HepG2 (cell line): ENCODE measurements around the gene TFPI. TPM values are rescaled to one million over a fixed set of nuclear protein-coding genes. Genes with fewer than 3 reads are reported as not detected.
A peak's percentile ranks its signal among the peaks of the same experiment; 100 is the strongest.

Experiments
- ATAC-seq: fragments of 200-7000 bp; cut with Tn5 transposase; 3 replicates; pipeline ENCODE4 v1.9.1; 2020; ENCODE audit warnings: mild to moderate bottlenecking, moderate library complexity
- BruUV-seq: library from RNA; stranded (reverse); fragments of 400-500 nt; replicated peaks from 2 replicates; lab custom pipeline; 2021; lab: Mats Ljungman, UMichigan
- CTCF ChIA-PET: fragments of 300-600 bp; formaldehyde crosslinking; extraction: SDS; loops from one replicate; lab custom pipeline; 2021; ENCODE audit warnings: low total read pairs, inconsistent platforms, low intra/inter-chr PET ratio; lab: Yijun Ruan, JAX
- POLR2A ChIA-PET: fragments of 350-600 bp; sonication (Branson Sonifier 250); formaldehyde crosslinking; loops from one replicate; lab custom pipeline; 2020; ENCODE audit warnings: antibody characterized with exemption, inconsistent platforms; lab: Yijun Ruan, JAX
- DNase-seq: peaks from one replicate; pipeline ENCODE4 v3.0.0-alpha.2; 2015; ENCODE audit warnings: low spot score
- FAIRE-seq: peaks from 3 replicates; lab custom pipeline; 2011; peaks lifted over from hg19 to GRCh38; lab: Jason Lieb, UNC
- H2AFZ ChIP-seq: one replicate; pipeline ENCODE4 v1.6.1; 2011; ENCODE audit warnings: low read length, inconsistent platforms
- H3K27ac ChIP-seq: fragments of 300-600 bp; 3 replicates; pipeline ENCODE4 v1.8.0; 2011; ENCODE audit warnings: mixed run types, mild to moderate bottlenecking, mixed read lengths, low read length, inconsistent platforms; ENCODE audit not compliant: insufficient read depth; ENCODE audit errors: extremely low read length
- H3K27me3 ChIP-seq, 2 experiments: fragments of 200-600 bp in 1 of 2; 2 replicates in 1 of 2; 3 replicates in 1 of 2; pipeline versions ENCODE4 v1.6.0 to v1.8.0; 2011; ENCODE audit warnings: low read length in 2 of 2, mild to moderate bottlenecking in 2 of 2, moderate library complexity in 2 of 2, inconsistent platforms in 1 of 2; ENCODE audit not compliant: insufficient read depth in 2 of 2, control insufficient read depth in 1 of 2
- H3K36me3 ChIP-seq, 2 experiments: fragments of 200-600 bp in 1 of 2; replicated peaks in 1 of 2; 2 replicates in 1 of 2; 3 replicates in 1 of 2; pipeline versions ENCODE4 v1.5.1 to v1.8.0; 2011; ENCODE audit warnings: low read length in 2 of 2, inconsistent platforms in 1 of 2; ENCODE audit not compliant: insufficient read depth in 2 of 2, control insufficient read depth in 1 of 2
- H3K4me1 ChIP-seq: 2 replicates; pipeline ENCODE4 v1.5.1; 2012; ENCODE audit warnings: low read length, inconsistent platforms; ENCODE audit not compliant: insufficient read depth
- H3K4me2 ChIP-seq: 2 replicates; pipeline ENCODE4 v1.6.0; 2011; ENCODE audit warnings: low read depth, low read length, inconsistent platforms
- H3K4me3 ChIP-seq, 3 experiments: fragments of 200-600 bp in 1 of 3; sonication (generic), shearing (Covaris generic) in 1 of 3; replicated peaks in 1 of 3; 2 replicates each; pipeline ENCODE4 v1.5.1; 2011 to 2016; ENCODE audit warnings: low read length in 3 of 3, inconsistent platforms in 2 of 3, low read depth in 2 of 3, mild to moderate bottlenecking in 2 of 3, control low read depth in 1 of 3, mixed read lengths in 1 of 3; ENCODE audit not compliant: insufficient read depth in 1 of 3
- H3K79me2 ChIP-seq: one replicate; pipeline ENCODE4 v1.6.1; 2011; ENCODE audit warnings: low read length, inconsistent platforms; ENCODE audit not compliant: insufficient read depth
- H3K9ac ChIP-seq: 2 replicates; pipeline ENCODE4 v1.6.0; 2011; ENCODE audit warnings: mild to moderate bottlenecking, low read depth, low read length, inconsistent platforms; ENCODE audit not compliant: insufficient read depth
- H3K9me3 ChIP-seq: 2 replicates; pipeline ENCODE4 v1.5.1; 2012; ENCODE audit warnings: mild to moderate bottlenecking, low read length
- H4K20me1 ChIP-seq: 2 replicates; pipeline ENCODE4 v1.6.0; 2011; ENCODE audit warnings: inconsistent platforms, mild to moderate bottlenecking, low read length, moderate library complexity; ENCODE audit not compliant: insufficient read depth
- ATF7 ChIP-seq, 2 experiments: fragments of 450-650 bp in 1 of 2; sonication (generic) in 1 of 2; formaldehyde crosslinking in 1 of 2; IDR thresholded peaks; 2 replicates each; pipeline versions ENCODE4 v1.4.0 to v1.6.1; 2016 to 2020; ENCODE audit warnings: antibody characterized with exemption in 1 of 2, mild to moderate bottlenecking in 1 of 2, missing genetic modification reagents in 1 of 2
- FOXC1 ChIP-seq: sonication (generic); formaldehyde crosslinking; IDR thresholded peaks from 2 replicates; pipeline ENCODE4 v1.8.0; 2022; ENCODE audit warnings: mild to moderate bottlenecking, missing genetic modification reagents, borderline replicate concordance
- RBM22 ChIP-seq: fragments of 200-400 bp; formaldehyde crosslinking; optimal IDR thresholded peaks from 2 replicates; pipeline ENCODE3; 2017; ENCODE audit warnings: mild to moderate bottlenecking, low read length, moderate library complexity
- YY1 ChIP-seq: IDR thresholded peaks from 2 replicates; pipeline ENCODE4 v1.6.1; 2011; ENCODE audit warnings: low read length, low read depth, moderate library complexity, mild to moderate bottlenecking; ENCODE audit not compliant: insufficient read depth, insufficient replicate concordance
- ZKSCAN5 ChIP-seq: sonication (generic); formaldehyde crosslinking; IDR thresholded peaks from 2 replicates; pipeline ENCODE4 v1.5.1; 2020; ENCODE audit warnings: mild to moderate bottlenecking, missing genetic modification reagents
- ZNF354B ChIP-seq: sonication (generic); formaldehyde crosslinking; IDR thresholded peaks from 2 replicates; pipeline ENCODE4 v1.8.0; 2022; ENCODE audit warnings: mild to moderate bottlenecking, missing genetic modification reagents
- ZNF570 ChIP-seq: sonication (generic); formaldehyde crosslinking; IDR thresholded peaks from 2 replicates; pipeline ENCODE4 v1.4.0; 2020; ENCODE audit warnings: mild to moderate bottlenecking, missing genetic modification reagents, borderline replicate concordance
- ZNF75D ChIP-seq: sonication (generic); formaldehyde crosslinking; IDR thresholded peaks from 2 replicates; pipeline ENCODE4 v1.8.1; 2023; ENCODE audit warnings: missing genetic modification reagents, mild to moderate bottlenecking, borderline replicate concordance
- WGBS: methylation state at CpG from one replicate; pipeline ENCODE4 v1.1.6; 2017; ENCODE audit warnings: low lambda C conversion rate; 5-methylcytosine and 5-hydroxymethylcytosine counted together
- in situ Hi-C: cut with HindIII; loops from 2 replicates; pipeline ENCODE4 v1.10.0; 2017; ENCODE audit warnings: low pct_unique_long_range_greater_than_20kb; ENCODE audit not compliant: extremely low pct_ligation_motif_present
- intact Hi-C: fragments of 100-400 bp; cut with micrococcal nuclease; formaldehyde crosslinking; loops from one replicate; pipeline ENCODE4 v1.10.0; 2022; ENCODE audit not compliant: unreplicated experiment
- polyA plus RNA-seq, 8 experiments: library from polyadenylated mRNA; depleted of rRNA in 3 of 8; stranded (reverse) in 7 of 8; unstranded in 1 of 8; fragments of >200 nt; fragmentation: Illumina TruSeq in 4 of 8; extraction: Trizol in 4 of 8; gene quantifications; 2 replicates each; pipeline versions ENCODE4 v1.2.1 to v1.2.3, GENCODE V29; 2011 to 2016; ENCODE audit warnings: low read depth in 4 of 8, missing spikeins in 1 of 8, mixed read lengths in 1 of 8; ENCODE audit not compliant: insufficient read depth in 1 of 8
- total RNA-seq, 5 experiments: library from RNA; depleted of rRNA; stranded (reverse); fragments of >200 nt; fragmentation: Illumina TruSeq; extraction: Trizol; gene quantifications; 2 replicates each; pipeline ENCODE4 v1.2.3, GENCODE V29; 2016; ENCODE audit warnings: low read depth in 1 of 5
- TF ChIP-seq, protein P1 (sequence below): sonication (generic); formaldehyde crosslinking; IDR thresholded peaks from 2 replicates; pipeline ENCODE4 v1.4.0; 2020; ENCODE audit warnings: mild to moderate bottlenecking, missing genetic modification reagents
- TF ChIP-seq, protein P2 (sequence below): sonication (generic); formaldehyde crosslinking; IDR thresholded peaks from 2 replicates; pipeline ENCODE4 v1.5.1; 2020; ENCODE audit warnings: mild to moderate bottlenecking, missing genetic modification reagents, moderate library complexity
- TF ChIP-seq, protein P3 (sequence below): sonication (generic); formaldehyde crosslinking; IDR thresholded peaks from 2 replicates; pipeline ENCODE4 v1.5.0; 2020; ENCODE audit warnings: missing genetic modification reagents
- TF ChIP-seq, protein P4 (sequence below): sonication (generic); formaldehyde crosslinking; IDR thresholded peaks from 2 replicates; pipeline ENCODE4 v1.8.0; 2022; ENCODE audit warnings: mild to moderate bottlenecking, missing genetic modification reagents, moderate library complexity
- TF ChIP-seq, protein P5 (sequence below): sonication (generic); formaldehyde crosslinking; IDR thresholded peaks from 2 replicates; pipeline ENCODE4 v1.4.0; 2020; ENCODE audit warnings: missing genetic modification reagents, borderline replicate concordance
- TF ChIP-seq, protein P6 (sequence below): IDR thresholded peaks from 2 replicates; pipeline ENCODE4 v1.6.1; 2016; ENCODE audit warnings: missing biosample characterization, missing genetic modification reagents, low read depth

TFPI gene
- total and polyA plus RNA-seq, 2 of the 13 experiments (the other 11 are each of a cell fraction or from before 2014, with no cell fraction given), result 301 to 436 TPM

DNA sequence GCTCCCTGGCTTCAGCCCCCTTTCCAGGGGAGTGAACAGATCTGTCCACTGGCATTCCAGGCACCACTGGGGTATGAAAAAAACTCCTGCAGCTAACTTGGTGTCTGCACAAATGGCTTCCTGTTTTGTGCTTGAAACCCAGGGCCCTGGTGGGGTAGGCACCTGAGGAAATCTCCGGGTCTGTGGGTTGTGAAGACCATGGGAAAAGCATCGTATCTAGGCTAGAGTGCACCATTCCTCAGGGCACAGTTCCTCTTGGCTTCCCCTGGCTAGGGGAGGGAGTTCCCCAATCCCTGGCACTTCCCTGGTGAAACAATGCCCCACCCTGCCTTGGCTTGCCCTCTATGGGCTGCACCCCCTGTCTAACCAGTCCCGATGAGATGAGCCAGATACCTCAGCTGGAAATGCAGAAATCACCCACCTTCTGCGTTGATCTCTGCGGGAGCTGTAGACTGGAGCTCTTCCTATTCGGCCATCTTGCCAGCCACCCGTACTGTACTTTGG is 34.1 kb downstream of the TFPI start:
- ATAC-seq, result peak; percentile 39
- TF ChIP-seq ZNF354B (CRISPR knock-in tag), result 0 out of 2 replicates have a peak, but pooled peaks have one; percentile 69
- TF ChIP-seq, protein P1, sequence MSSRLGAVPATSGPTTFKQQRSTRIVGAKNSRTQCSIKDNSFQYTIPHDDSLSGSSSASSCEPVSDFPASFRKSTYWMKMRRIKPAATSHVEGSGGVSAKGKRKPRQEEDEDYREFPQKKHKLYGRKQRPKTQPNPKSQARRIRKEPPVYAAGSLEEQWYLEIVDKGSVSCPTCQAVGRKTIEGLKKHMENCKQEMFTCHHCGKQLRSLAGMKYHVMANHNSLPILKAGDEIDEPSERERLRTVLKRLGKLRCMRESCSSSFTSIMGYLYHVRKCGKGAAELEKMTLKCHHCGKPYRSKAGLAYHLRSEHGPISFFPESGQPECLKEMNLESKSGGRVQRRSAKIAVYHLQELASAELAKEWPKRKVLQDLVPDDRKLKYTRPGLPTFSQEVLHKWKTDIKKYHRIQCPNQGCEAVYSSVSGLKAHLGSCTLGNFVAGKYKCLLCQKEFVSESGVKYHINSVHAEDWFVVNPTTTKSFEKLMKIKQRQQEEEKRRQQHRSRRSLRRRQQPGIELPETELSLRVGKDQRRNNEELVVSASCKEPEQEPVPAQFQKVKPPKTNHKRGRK (CRISPR knock-in tag), result no peak
- no peak for TF ChIP-seq ATF7 (IDR thresholded peaks at IDR 0.05)
- TF ChIP-seq ATF7 (CRISPR knock-in tag; IDR thresholded peaks at IDR 0.05), result no peak
- TF ChIP-seq, protein P2, sequence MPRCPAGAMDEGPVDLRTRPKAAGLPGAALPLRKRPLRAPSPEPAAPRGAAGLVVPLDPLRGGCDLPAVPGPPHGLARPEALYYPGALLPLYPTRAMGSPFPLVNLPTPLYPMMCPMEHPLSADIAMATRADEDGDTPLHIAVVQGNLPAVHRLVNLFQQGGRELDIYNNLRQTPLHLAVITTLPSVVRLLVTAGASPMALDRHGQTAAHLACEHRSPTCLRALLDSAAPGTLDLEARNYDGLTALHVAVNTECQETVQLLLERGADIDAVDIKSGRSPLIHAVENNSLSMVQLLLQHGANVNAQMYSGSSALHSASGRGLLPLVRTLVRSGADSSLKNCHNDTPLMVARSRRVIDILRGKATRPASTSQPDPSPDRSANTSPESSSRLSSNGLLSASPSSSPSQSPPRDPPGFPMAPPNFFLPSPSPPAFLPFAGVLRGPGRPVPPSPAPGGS (CRISPR knock-in tag), result no peak
- TF ChIP-seq, protein P3, sequence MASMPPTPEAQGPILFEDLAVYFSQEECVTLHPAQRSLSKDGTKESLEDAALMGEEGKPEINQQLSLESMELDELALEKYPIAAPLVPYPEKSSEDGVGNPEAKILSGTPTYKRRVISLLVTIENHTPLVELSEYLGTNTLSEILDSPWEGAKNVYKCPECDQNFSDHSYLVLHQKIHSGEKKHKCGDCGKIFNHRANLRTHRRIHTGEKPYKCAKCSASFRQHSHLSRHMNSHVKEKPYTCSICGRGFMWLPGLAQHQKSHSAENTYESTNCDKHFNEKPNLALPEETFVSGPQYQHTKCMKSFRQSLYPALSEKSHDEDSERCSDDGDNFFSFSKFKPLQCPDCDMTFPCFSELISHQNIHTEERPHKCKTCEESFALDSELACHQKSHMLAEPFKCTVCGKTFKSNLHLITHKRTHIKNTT (CRISPR knock-in tag), result no peak
- no peak for TF ChIP-seq ZNF570 (CRISPR knock-in tag)
- peak; percentile 35; the same call in 1 of the 2 replicates for TF ChIP-seq FOXC1 (CRISPR knock-in tag)
- TF ChIP-seq ZNF75D (CRISPR knock-in tag), result no peak
- peak; percentile 83 for TF ChIP-seq RBM22
- TF ChIP-seq, protein P4, sequence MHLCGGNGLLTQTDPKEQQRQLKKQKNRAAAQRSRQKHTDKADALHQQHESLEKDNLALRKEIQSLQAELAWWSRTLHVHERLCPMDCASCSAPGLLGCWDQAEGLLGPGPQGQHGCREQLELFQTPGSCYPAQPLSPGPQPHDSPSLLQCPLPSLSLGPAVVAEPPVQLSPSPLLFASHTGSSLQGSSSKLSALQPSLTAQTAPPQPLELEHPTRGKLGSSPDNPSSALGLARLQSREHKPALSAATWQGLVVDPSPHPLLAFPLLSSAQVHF, result no peak
- TF ChIP-seq ZKSCAN5 (CRISPR knock-in tag), result no peak
- TF ChIP-seq, protein P5, sequence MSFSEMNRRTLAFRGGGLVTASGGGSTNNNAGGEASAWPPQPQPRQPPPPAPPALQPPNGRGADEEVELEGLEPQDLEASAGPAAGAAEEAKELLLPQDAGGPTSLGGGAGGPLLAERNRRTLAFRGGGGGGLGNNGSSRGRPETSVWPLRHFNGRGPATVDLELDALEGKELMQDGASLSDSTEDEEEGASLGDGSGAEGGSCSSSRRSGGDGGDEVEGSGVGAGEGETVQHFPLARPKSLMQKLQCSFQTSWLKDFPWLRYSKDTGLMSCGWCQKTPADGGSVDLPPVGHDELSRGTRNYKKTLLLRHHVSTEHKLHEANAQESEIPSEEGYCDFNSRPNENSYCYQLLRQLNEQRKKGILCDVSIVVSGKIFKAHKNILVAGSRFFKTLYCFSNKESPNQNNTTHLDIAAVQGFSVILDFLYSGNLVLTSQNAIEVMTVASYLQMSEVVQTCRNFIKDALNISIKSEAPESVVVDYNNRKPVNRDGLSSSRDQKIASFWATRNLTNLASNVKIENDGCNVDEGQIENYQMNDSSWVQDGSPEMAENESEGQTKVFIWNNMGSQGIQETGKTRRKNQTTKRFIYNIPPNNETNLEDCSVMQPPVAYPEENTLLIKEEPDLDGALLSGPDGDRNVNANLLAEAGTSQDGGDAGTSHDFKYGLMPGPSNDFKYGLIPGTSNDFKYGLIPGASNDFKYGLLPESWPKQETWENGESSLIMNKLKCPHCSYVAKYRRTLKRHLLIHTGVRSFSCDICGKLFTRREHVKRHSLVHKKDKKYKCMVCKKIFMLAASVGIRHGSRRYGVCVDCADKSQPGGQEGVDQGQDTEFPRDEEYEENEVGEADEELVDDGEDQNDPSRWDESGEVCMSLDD (CRISPR knock-in tag), result no peak
- TF ChIP-seq, protein P6, sequence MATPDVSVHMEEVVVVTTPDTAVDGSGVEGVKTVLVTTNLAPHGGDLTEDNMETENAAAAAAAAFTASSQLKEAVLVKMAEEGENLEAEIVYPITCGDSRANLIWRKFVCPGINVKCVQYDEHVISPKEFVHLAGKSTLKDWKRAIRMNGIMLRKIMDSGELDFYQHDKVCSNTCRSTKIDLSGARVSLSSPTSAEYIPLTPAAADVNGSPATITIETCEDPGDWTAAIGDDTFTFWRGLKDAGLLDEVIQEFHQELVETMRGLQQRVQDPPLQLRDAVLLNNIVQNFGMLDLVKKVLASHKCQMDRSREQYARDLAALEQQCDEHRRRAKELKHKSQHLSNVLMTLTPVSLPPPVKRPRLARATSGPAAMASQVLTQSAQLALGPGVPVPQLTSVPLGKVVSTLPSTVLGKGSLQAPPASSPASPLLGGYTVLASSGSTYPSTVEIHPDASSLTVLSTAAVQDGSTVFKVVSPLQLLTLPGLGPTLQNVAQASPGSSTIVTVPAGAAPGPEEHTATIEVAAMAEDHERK (CRISPR knock-in tag), result no peak
- peak; percentile 26 for TF ChIP-seq YY1

More for the DNA sequence above, 34.1 kb downstream of the TFPI start:
- BruUV-seq, result no TSS peak
- ChIA-PET CTCF (no interaction called here), POLR2A (interaction anchor here (0.6 to 2.8 kb wide), 9 partner anchors 9 to 29 kb away, joined by 3 to 16 read pairs (median 3); no protein-coding TSS in a partner anchor)
- no peak overlapping the region for H2AFZ ChIP-seq
- no peak overlapping the region for H3K9ac ChIP-seq
- H4K20me1 ChIP-seq, result peaks cover 7% of the 10 kb centered on the region
- no peaks in the 10 kb centered on the region; the same call in 1 of the 2 replicates for H3K9me3 ChIP-seq
- H3K36me3 ChIP-seq, result peaks cover 11 to 43% of the 10 kb centered on the region in 2 experiments
- no peak overlapping the region for H3K4me3 ChIP-seq
- H3K4me2 ChIP-seq, result no peak overlapping the region
- DNase-seq (no peak), FAIRE-seq (no peak)
- H3K27me3 ChIP-seq, result no peaks in the 10 kb centered on the region
- H3K79me2 ChIP-seq, result peaks cover 91% of the 10 kb centered on the region
- intact Hi-C loops (no loop called here), in situ Hi-C loops (no loop called here)
- 93% methylated on average over 6 of the region's 7 CpGs for WGBS
- peaks cover 93% of the 10 kb centered on the region for H3K4me1 ChIP-seq
- H3K27ac ChIP-seq, result peak overlapping the region; percentile 38
